ENCODE data around the gene KNTC1. TPM values are rescaled to one million over a fixed set of nuclear protein-coding genes. Genes with fewer than 3 reads are reported as not detected.

The KNTC1 gene
- total and polyA plus RNA-seq, 4 donors, result 4.0 to 34.0 (median 10.9) TPM

DNA sequence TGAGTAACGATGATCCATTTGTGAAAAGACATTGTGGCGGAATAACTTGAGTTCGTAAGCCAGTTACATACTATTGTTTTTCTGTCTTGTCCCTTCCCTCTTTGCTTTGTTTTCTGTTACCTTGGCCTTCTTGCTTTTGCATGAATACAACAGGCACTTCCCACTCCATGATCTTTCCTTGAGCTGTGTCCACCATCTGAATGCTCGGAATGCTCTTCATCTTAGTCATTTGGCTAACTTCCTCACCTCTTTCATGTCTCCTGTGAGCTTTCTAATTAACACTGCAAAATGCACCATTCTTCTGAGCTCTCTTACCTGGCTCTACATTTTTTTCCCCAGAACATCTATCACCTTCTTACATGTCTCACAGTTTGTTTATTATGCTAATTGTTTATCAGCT is 10.0 kb downstream of the KNTC1 start:
- Histone ChIP-seq H3K9ac (ENCODE audit: insufficient read depth in 1 of 2, low read length in 2 of 2) (no peak overlapping the region), H3K36me3 (ENCODE audit: control insufficient read depth in 4 of 4, insufficient read depth in 4 of 4, low read length in 4 of 4) (peaks cover 0 to 13% (median 2%) of the 10 kb centered on the region in 4 donors), H3K9me3 (ENCODE audit: control insufficient read depth in 4 of 4, insufficient read depth in 3 of 4, low read length in 3 of 4) (no peaks in the 10 kb centered on the region), H3K4me1 (ENCODE audit: control insufficient read depth in 5 of 5, insufficient read depth in 5 of 5, low read length in 5 of 5) (no peaks in the 10 kb centered on the region), H3K27ac (ENCODE audit: low read depth in 1 of 2, low read length in 1 of 2) (no peak overlapping the region), H3K4me3 (no peak overlapping the region), H3K27me3 (ENCODE audit: control insufficient read depth in 3 of 3, insufficient read depth in 3 of 3, low read length in 2 of 3) (no peaks in the 10 kb centered on the region)
- ATAC-seq (ENCODE audit: insufficient read depth, low FRiP score), result no peak
- no peak for DNase-seq
- TF ChIP-seq, protein P1, sequence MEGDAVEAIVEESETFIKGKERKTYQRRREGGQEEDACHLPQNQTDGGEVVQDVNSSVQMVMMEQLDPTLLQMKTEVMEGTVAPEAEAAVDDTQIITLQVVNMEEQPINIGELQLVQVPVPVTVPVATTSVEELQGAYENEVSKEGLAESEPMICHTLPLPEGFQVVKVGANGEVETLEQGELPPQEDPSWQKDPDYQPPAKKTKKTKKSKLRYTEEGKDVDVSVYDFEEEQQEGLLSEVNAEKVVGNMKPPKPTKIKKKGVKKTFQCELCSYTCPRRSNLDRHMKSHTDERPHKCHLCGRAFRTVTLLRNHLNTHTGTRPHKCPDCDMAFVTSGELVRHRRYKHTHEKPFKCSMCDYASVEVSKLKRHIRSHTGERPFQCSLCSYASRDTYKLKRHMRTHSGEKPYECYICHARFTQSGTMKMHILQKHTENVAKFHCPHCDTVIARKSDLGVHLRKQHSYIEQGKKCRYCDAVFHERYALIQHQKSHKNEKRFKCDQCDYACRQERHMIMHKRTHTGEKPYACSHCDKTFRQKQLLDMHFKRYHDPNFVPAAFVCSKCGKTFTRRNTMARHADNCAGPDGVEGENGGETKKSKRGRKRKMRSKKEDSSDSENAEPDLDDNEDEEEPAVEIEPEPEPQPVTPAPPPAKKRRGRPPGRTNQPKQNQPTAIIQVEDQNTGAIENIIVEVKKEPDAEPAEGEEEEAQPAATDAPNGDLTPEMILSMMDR (IDR thresholded peaks at IDR 0.05; ENCODE audit: control extremely low read depth, extremely low read depth), result no peak
- WGBS, 2 donors, result 97 to 99% methylated on average over 4 of the region's 4 CpGs

DNA sequence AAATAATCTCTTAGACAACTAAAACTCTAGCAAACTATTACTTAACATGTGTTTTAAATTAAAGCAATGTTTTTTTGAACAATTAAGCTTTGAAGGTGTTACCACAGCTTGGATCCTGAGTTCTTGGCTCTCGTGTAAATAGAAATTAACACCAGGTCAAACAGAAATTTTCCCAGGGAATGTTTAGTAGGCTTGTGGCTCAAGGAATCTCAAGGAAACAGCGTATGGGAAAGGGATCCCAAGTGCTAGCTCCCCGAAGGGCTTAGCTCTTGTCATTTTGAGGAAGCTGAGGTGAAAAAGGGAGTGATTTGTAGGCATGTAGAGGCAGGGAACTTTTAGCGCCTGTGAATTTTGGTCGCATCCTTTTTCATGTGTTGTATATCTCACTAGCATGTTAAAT is 11.4 kb downstream of the KNTC1 start:
- H3K9ac ChIP-seq (ENCODE audit: insufficient read depth in 1 of 2, low read length in 2 of 2), result no peak overlapping the region
- no peaks in the 10 kb centered on the region for H3K9me3 ChIP-seq (ENCODE audit: control insufficient read depth in 4 of 4, insufficient read depth in 3 of 4, low read length in 3 of 4)
- ATAC-seq (ENCODE audit: insufficient read depth, low FRiP score) (no peak), DNase-seq (no peak)
- H3K27ac ChIP-seq (ENCODE audit: low read depth in 1 of 2, low read length in 1 of 2), result no peak overlapping the region
- H3K4me1 ChIP-seq (ENCODE audit: control insufficient read depth in 5 of 5, insufficient read depth in 5 of 5, low read length in 5 of 5), result no peaks in the 10 kb centered on the region
- no peak overlapping the region for H3K4me3 ChIP-seq
- no peaks in the 10 kb centered on the region for H3K27me3 ChIP-seq (ENCODE audit: control insufficient read depth in 3 of 3, insufficient read depth in 3 of 3, low read length in 2 of 3)
- TF ChIP-seq, protein P1 (IDR thresholded peaks at IDR 0.05; ENCODE audit: control extremely low read depth, extremely low read depth), result no peak
- H3K36me3 ChIP-seq (ENCODE audit: control insufficient read depth in 4 of 4, insufficient read depth in 4 of 4, low read length in 4 of 4), result peaks cover 0 to 16% (median 4%) of the 10 kb centered on the region in 4 donors
- WGBS, 2 donors, result 97% methylated on average over 5 of the region's 5 CpGs

DNA sequence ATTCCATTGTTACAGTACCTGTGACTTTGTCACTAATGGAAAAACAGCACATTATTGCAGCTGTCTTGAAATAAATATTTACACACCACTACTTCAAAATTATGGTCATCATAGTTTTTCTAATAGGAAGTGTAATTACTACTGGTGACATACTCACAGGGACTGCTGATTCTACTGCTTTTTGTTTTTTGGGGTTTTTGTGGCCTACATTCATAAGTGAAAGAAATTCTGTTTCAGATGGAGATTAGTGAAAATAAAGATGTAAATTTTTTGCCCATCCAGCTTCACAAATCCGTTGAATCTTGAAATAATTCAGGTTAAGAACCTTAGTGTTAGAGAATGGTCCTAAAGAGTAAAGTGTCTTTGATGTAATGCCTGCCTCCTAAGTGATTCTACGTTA is 17.5 kb downstream of the KNTC1 start:
- DNase-seq, result no peak
- no peaks in the 10 kb centered on the region for H3K27me3 ChIP-seq (ENCODE audit: control insufficient read depth in 3 of 3, insufficient read depth in 3 of 3, low read length in 2 of 3)
- H3K4me1 ChIP-seq (ENCODE audit: control insufficient read depth in 5 of 5, insufficient read depth in 5 of 5, low read length in 5 of 5), result no peaks in the 10 kb centered on the region
- peaks cover 4 to 10% (median 6%) of the 10 kb centered on the region in 4 donors for H3K36me3 ChIP-seq (ENCODE audit: control insufficient read depth in 4 of 4, insufficient read depth in 4 of 4, low read length in 4 of 4)
- no peaks in the 10 kb centered on the region for H3K9me3 ChIP-seq (ENCODE audit: control insufficient read depth in 4 of 4, insufficient read depth in 3 of 4, low read length in 3 of 4)
- TF ChIP-seq, protein P1 (IDR thresholded peaks at IDR 0.05; ENCODE audit: control extremely low read depth, extremely low read depth), result no peak
- H3K27ac ChIP-seq (ENCODE audit: low read depth in 1 of 2, low read length in 1 of 2), result no peak overlapping the region
- ATAC-seq (ENCODE audit: insufficient read depth, low FRiP score), result no peak
- no peak overlapping the region for H3K4me3 ChIP-seq
- no peak overlapping the region for H3K9ac ChIP-seq (ENCODE audit: insufficient read depth in 1 of 2, low read length in 2 of 2)
- 92 to 97% methylated on average over 2 of the region's 2 CpGs for WGBS, 2 donors

DNA sequence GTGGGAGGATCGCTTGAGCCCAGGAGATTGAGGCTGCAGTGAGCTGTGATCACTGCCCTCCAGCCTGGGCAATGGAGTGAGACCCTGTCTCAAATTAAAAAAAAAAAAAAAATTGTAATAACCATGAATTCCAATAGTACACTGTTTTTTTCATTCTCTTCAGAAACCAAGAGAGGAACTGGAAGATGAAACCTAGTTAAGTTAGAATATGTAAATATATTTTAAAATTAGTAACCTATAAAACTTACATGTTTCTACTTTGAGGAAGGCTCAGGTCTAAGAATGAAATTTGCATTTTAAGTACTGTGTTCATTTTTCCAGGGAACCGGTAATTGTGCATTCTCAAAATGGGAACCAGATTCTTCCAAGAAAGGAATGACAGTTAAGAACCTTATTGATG is 18.8 kb downstream of the KNTC1 start:
- no peaks in the 10 kb centered on the region for H3K4me1 ChIP-seq (ENCODE audit: control insufficient read depth in 5 of 5, insufficient read depth in 5 of 5, low read length in 5 of 5)
- H3K9ac ChIP-seq (ENCODE audit: insufficient read depth in 1 of 2, low read length in 2 of 2), result no peak overlapping the region
- H3K27me3 ChIP-seq (ENCODE audit: control insufficient read depth in 3 of 3, insufficient read depth in 3 of 3, low read length in 2 of 3), result no peaks in the 10 kb centered on the region
- DNase-seq (no peak), ATAC-seq (ENCODE audit: insufficient read depth, low FRiP score) (no peak)
- no peak overlapping the region for H3K4me3 ChIP-seq
- WGBS, 2 donors, result 97 to 99% methylated on average over 2 of the region's 2 CpGs
- TF ChIP-seq, protein P1 (IDR thresholded peaks at IDR 0.05; ENCODE audit: control extremely low read depth, extremely low read depth), result no peak
- H3K9me3 ChIP-seq (ENCODE audit: control insufficient read depth in 4 of 4, insufficient read depth in 3 of 4, low read length in 3 of 4), result no peaks in the 10 kb centered on the region
- no peak overlapping the region for H3K27ac ChIP-seq (ENCODE audit: low read depth in 1 of 2, low read length in 1 of 2)
- H3K36me3 ChIP-seq (ENCODE audit: control insufficient read depth in 4 of 4, insufficient read depth in 4 of 4, low read length in 4 of 4), result peaks cover 4 to 13% (median 8%) of the 10 kb centered on the region in 4 donors
